M059J (cell line): Measurements from ENCODE around the gene MRPL49. TPM values are rescaled to one million over a fixed set of nuclear protein-coding genes. Genes with fewer than 3 reads are reported as not detected.

ENCODE experiments used
- DNase-seq: peaks from one replicate; pipeline ENCODE4 v3.0.0-alpha.2; 2012; ENCODE audit warnings: low read depth
- total RNA-seq: library from RNA; depleted of rRNA; stranded (reverse); fragments of >200 nt; shearing (Covaris generic); gene quantifications from 2 replicates; pipeline ENCODE4 v1.2.3, GENCODE V29; 2014

Gene MRPL49
- total RNA-seq, 1 experiment from 2014 or later = 87.8 TPM

- peak; percentile 55 for DNase-seq
Measured at GRCh38 chr11:65102142-65103095, 19.7 kb upstream of the MRPL49 start.

GRCh38 chr11:65103476-65103875 is 18.6 kb upstream of the MRPL49 start:
- no peak for DNase-seq

GRCh38 chr11:65104628-65105027 is 17.5 kb upstream of the MRPL49 start:
- DNase-seq = no peak

- no peak for DNase-seq
Measured at GRCh38 chr11:65107078-65107477, 15.0 kb upstream of the MRPL49 start.

- no peak for DNase-seq
Measured at GRCh38 chr11:65107751-65108468, 14.2 kb upstream of the MRPL49 start.

GRCh38 chr11:65108469-65109123 is 13.5 kb upstream of the MRPL49 start:
- no peak for DNase-seq

GRCh38 chr11:65109231-65110198 is 12.6 kb upstream of the MRPL49 start:
- no peak for DNase-seq

GRCh38 chr11:65110354-65110861 is 11.7 kb upstream of the MRPL49 start:
- DNase-seq = peak; percentile 77

- DNase-seq = no peak
Measured at GRCh38 chr11:65111159-65111743, 10.9 kb upstream of the MRPL49 start.

- no peak for DNase-seq
Measured at GRCh38 chr11:65111744-65112545, 10.2 kb upstream of the MRPL49 start, which contains the start of gene TM7SF2. TM7SF2 (plus strand) TSS chr11:65111872; CDS start chr11:65112016, 144 bp downstream.

- DNase-seq = no peak
Measured at GRCh38 chr11:65112546-65113360, 9.4 kb upstream of the MRPL49 start.

GRCh38 chr11:65113361-65113756 is 8.8 kb upstream of the MRPL49 start:
- no peak for DNase-seq

GRCh38 chr11:65113839-65114238 is 8.3 kb upstream of the MRPL49 start:
- no peak for DNase-seq

- DNase-seq = no peak
Measured at GRCh38 chr11:65114538-65115171, 7.5 kb upstream of the MRPL49 start.

- DNase-seq = no peak
Measured at GRCh38 chr11:65115361-65116082, 6.6 kb upstream of the MRPL49 start.

GRCh38 chr11:65116370-65117205 is 5.5 kb upstream of the MRPL49 start:
- DNase-seq = peak; percentile 28
